ACC112 (cell line): Measurements from ENCODE around the gene NDUFS3.
"Not testable (repeated sequence)": the region's sequence is repeated elsewhere in the genome, so short reads cannot be mapped to it uniquely, and the experiment has no call there.

Source experiments
- H2AFZ ChIP-seq: fragments of 200-600 bp; sonication (generic); one replicate; pipeline ENCODE4 v1.6.0; 2017; ENCODE audit warnings: antibody characterized with exemption, low read length; ENCODE audit not compliant: unreplicated experiment
- H3K27ac ChIP-seq: fragments of 200-600 bp; sonication (generic); 2 replicates; pipeline ENCODE4 v1.5.1; 2014; ENCODE audit warnings: low read depth, mild to moderate bottlenecking, antibody characterized with exemption, low read length, moderate library complexity
- H3K27me3 ChIP-seq: fragments of 200-600 bp; sonication (generic); 2 replicates; pipeline ENCODE4 v1.6.1; 2014; ENCODE audit warnings: mild to moderate bottlenecking, antibody characterized with exemption, low read length, moderate library complexity, mixed read lengths; ENCODE audit not compliant: insufficient read depth
- H3K36me3 ChIP-seq: fragments of 200-600 bp; sonication (generic); 2 replicates; pipeline ENCODE4 v1.6.1; 2016; ENCODE audit warnings: mild to moderate bottlenecking, antibody characterized with exemption, low read length, moderate library complexity, mixed read lengths; ENCODE audit not compliant: insufficient read depth
- H3K4me1 ChIP-seq: fragments of 200-600 bp; sonication (generic); one replicate; pipeline ENCODE4 v1.6.1; 2016; ENCODE audit warnings: low read length, mixed read lengths; ENCODE audit not compliant: insufficient read depth, unreplicated experiment, control insufficient read depth
- H3K4me3 ChIP-seq: fragments of 200-600 bp; sonication (generic); 2 replicates; pipeline ENCODE4 v1.5.1; 2014; ENCODE audit warnings: mild to moderate bottlenecking, low read depth, low read length
- H3K79me2 ChIP-seq: fragments of 200-600 bp; sonication (generic); one replicate; pipeline ENCODE4 v1.6.0; 2016; ENCODE audit warnings: low read length; ENCODE audit not compliant: control insufficient read depth, unreplicated experiment, insufficient read depth

Gene NDUFS3

GRCh38 chr11:47541070-47541469 lies 37.8 kb upstream of the NDUFS3 start:
- no peak overlapping the region for H3K4me3 ChIP-seq

GRCh38 chr11:47545298-47545697 lies 33.6 kb upstream of the NDUFS3 start:
- peaks cover 38% of the 10 kb centered on the region for H3K4me1 ChIP-seq
- no peak overlapping the region for H3K4me3 ChIP-seq
- no peaks in the 10 kb centered on the region for H3K36me3 ChIP-seq
- no peaks in the 10 kb centered on the region for H3K27me3 ChIP-seq
- no peak overlapping the region for H3K27ac ChIP-seq
- H2AFZ ChIP-seq, result no peak overlapping the region
- peaks cover 87% of the 10 kb centered on the region for H3K79me2 ChIP-seq

More at GRCh38 chr11:47541070-47541469, 37.8 kb upstream of the NDUFS3 start:
- peaks cover 86% of the 10 kb centered on the region for H3K79me2 ChIP-seq
- H3K4me1 ChIP-seq, result peaks cover 32% of the 10 kb centered on the region
- no peaks in the 10 kb centered on the region for H3K36me3 ChIP-seq
- peak overlapping the region; percentile 56; the same call in 1 of the 2 replicates for H3K27ac ChIP-seq
- no peaks in the 10 kb centered on the region for H3K27me3 ChIP-seq
- no peak overlapping the region for H2AFZ ChIP-seq

GRCh38 chr11:47546274-47546673 lies 32.6 kb upstream of the NDUFS3 start:
- not testable (repeated sequence) for H3K27ac ChIP-seq, H3K27me3 ChIP-seq, H2AFZ ChIP-seq, H3K36me3 ChIP-seq, H3K4me3 ChIP-seq
- peaks cover 93% of the 10 kb centered on the region for H3K79me2 ChIP-seq
- H3K4me1 ChIP-seq, result peaks cover 38% of the 10 kb centered on the region

GRCh38 chr11:47550288-47551047 lies 28.4 kb upstream of the NDUFS3 start:
- no peaks in the 10 kb centered on the region for H3K36me3 ChIP-seq
- H3K27ac ChIP-seq, result no peak overlapping the region
- no peak overlapping the region for H2AFZ ChIP-seq
- H3K27me3 ChIP-seq, result no peaks in the 10 kb centered on the region
- H3K4me1 ChIP-seq, result peaks cover 39% of the 10 kb centered on the region
- peak overlapping the region; percentile 97 for H3K4me3 ChIP-seq
- H3K79me2 ChIP-seq, result peaks cover 70% of the 10 kb centered on the region

- Histone ChIP-seq H3K4me3 (peak overlapping the region; percentile 97), H3K27ac (no peak overlapping the region), H3K36me3 (no peaks in the 10 kb centered on the region), H3K79me2 (peaks cover 67% of the 10 kb centered on the region), H2AFZ (no peak overlapping the region), H3K27me3 (no peaks in the 10 kb centered on the region), H3K4me1 (peaks cover 39% of the 10 kb centered on the region)
These were observed 27.8 kb upstream of the NDUFS3 start for GRCh38 chr11:47551086-47551485.

- H3K79me2 ChIP-seq, result peaks cover 57% of the 10 kb centered on the region
- H3K27me3 ChIP-seq, result no peaks in the 10 kb centered on the region
- H3K4me3 ChIP-seq, result peak overlapping the region; percentile 97
- H3K27ac ChIP-seq, result peak overlapping the region; percentile 76
- peaks cover 38% of the 10 kb centered on the region for H3K4me1 ChIP-seq
- no peak overlapping the region for H2AFZ ChIP-seq
- H3K36me3 ChIP-seq, result no peaks in the 10 kb centered on the region
These were observed 26.8 kb upstream of the NDUFS3 start for GRCh38 chr11:47552056-47552565.

- Histone ChIP-seq H3K4me1 (peaks cover 31% of the 10 kb centered on the region), H2AFZ (peak within 1 kb of the TSS; percentile 96), H3K27me3 (no peaks in the 10 kb centered on the region), H3K4me3 (peak within 1 kb of the TSS; percentile 97), H3K27ac (peak within 1 kb of the TSS; percentile 76), H3K79me2 (peaks cover 51% of the 10 kb centered on the region), H3K36me3 (no peaks in the 10 kb centered on the region)
These were observed 26.1 kb upstream of the NDUFS3 start, which contains the start of gene CELF1 for GRCh38 chr11:47552566-47553405. Gene CELF1 (minus strand): TSS chr11:47553132. CDS start chr11:47499523, 53,609 bp downstream.

- Histone ChIP-seq H3K27ac (no peak overlapping the region), H3K36me3 (no peaks in the 10 kb centered on the region), H3K27me3 (no peaks in the 10 kb centered on the region), H3K79me2 (peaks cover 45% of the 10 kb centered on the region), H2AFZ (peak overlapping the region; percentile 96), H3K4me3 (peak overlapping the region; percentile 97), H3K4me1 (peaks cover 26% of the 10 kb centered on the region)
These were observed 25.5 kb upstream of the NDUFS3 start for GRCh38 chr11:47553406-47553743.

- H3K27ac ChIP-seq, H3K27me3 ChIP-seq, H2AFZ ChIP-seq, H3K79me2 ChIP-seq, H3K4me3 ChIP-seq, H3K4me1 ChIP-seq, H3K36me3 ChIP-seq: not testable (repeated sequence)
These were observed 21.9 kb upstream of the NDUFS3 start for GRCh38 chr11:47557004-47557403.

- Histone ChIP-seq H3K36me3 (no peaks in the 10 kb centered on the region), H2AFZ (no peak overlapping the region), H3K27ac (no peak overlapping the region), H3K79me2 (no peaks in the 10 kb centered on the region), H3K4me1 (peaks cover 8% of the 10 kb centered on the region), H3K4me3 (no peak overlapping the region), H3K27me3 (no peaks in the 10 kb centered on the region)
These were observed 20.2 kb upstream of the NDUFS3 start for GRCh38 chr11:47558695-47559094.
